ENCODE results near the gene CES5A. TPM values are rescaled to one million over a fixed set of nuclear protein-coding genes. Genes with fewer than 3 reads are reported as not detected.

CES5A gene
- total and polyA plus RNA-seq, 2 of the 4 experiments (the other 2 are of a cell fraction) = not detected

- no peak for TF ChIP-seq FOS (IDR thresholded peaks at IDR 0.05; ENCODE audit: low read depth, low read length)
Measured at GRCh38 chr16:55832773-55833691, 42.1 kb downstream of the CES5A start, which contains the start of gene CES1 (continued).

- CTCF ChIA-PET = no interaction called here
- in situ Hi-C loops (cut with MboI; ENCODE audit: low sequenced_read_pairs) = no loop called here
Measured at GRCh38 chr16:55832425-55832772, 42.8 kb downstream of the CES5A start.

More at GRCh38 chr16:55832425-55832772, 42.8 kb downstream of the CES5A start:
- no peak overlapping the region for H4K5ac ChIP-seq (ENCODE audit: low read depth, low read length)
- H3K9ac ChIP-seq (ENCODE audit: low read depth, low read length) = no peak overlapping the region
- no peak overlapping the region for H3K4ac ChIP-seq (ENCODE audit: low read depth, low read length)
- TF ChIP-seq FOS (IDR thresholded peaks at IDR 0.05; ENCODE audit: low read depth, low read length) = no peak
- TF ChIP-seq CEBPB (IDR thresholded peaks at IDR 0.05; ENCODE audit: low read depth, low read length) = no peak
- TF ChIP-seq CHD1 (IDR thresholded peaks at IDR 0.05; ENCODE audit: low read depth, low read length) = no peak
- H4K91ac ChIP-seq (ENCODE audit: insufficient read depth, low read depth, low read length) = no peak overlapping the region
- H3K14ac ChIP-seq (replicated peaks; ENCODE audit: low read depth, low read length) = no peak overlapping the region
- no peak overlapping the region for H2BK5ac ChIP-seq (ENCODE audit: low read depth, low read length, poor library complexity, severe bottlenecking)
- no peak overlapping the region for H2AK5ac ChIP-seq (ENCODE audit: low read depth, low read length)
- no peak overlapping the region for H3K27ac ChIP-seq (ENCODE audit: insufficient read depth, low read length)
- no peaks in the 10 kb centered on the region for H3K9me1 ChIP-seq (ENCODE audit: insufficient read depth, low read length)
- no peak overlapping the region; the same call in 1 of the 2 replicates for H3K4me2 ChIP-seq (ENCODE audit: low read depth, low read length)
- no TSS peak for BruUV-seq (replicated peaks)
- dilution Hi-C loops (cut with HindIII; ENCODE audit: low sequenced_read_pairs, unreplicated experiment) = no loop called here
- WGBS, 2 experiments (ENCODE audit: extremely low coverage in 2 of 2, insufficient read length in 1 of 2) = 40% methylated on average over 10 of the region's 17 CpGs; no CpG with 5 or more reads in 1 of the 2 experiments
- H3K9me3 ChIP-seq (ENCODE audit: control insufficient read depth, insufficient read depth, low read length) = no peaks in the 10 kb centered on the region
- H4K20me1 ChIP-seq (ENCODE audit: insufficient read depth, low read length) = no peaks in the 10 kb centered on the region
- H3K4me3 ChIP-seq (ENCODE audit: insufficient read depth, low read depth, low read length) = no peak overlapping the region
- no peak overlapping the region for H2AK9ac ChIP-seq (replicated peaks; ENCODE audit: low read depth, low read length, poor library complexity)
- no peaks in the 10 kb centered on the region for H3K36me3 ChIP-seq (ENCODE audit: control insufficient read depth, insufficient read depth, low read length)
- H3K4me1 ChIP-seq (ENCODE audit: control insufficient read depth, insufficient read depth, low read length) = no peaks in the 10 kb centered on the region
- intact Hi-C loops (cut with micrococcal nuclease) = no loop called here
- H3K23ac ChIP-seq (ENCODE audit: low read depth, low read length) = no peak overlapping the region
- H3K18ac ChIP-seq (ENCODE audit: low read depth, low read length) = no peak overlapping the region
- H2BK15ac ChIP-seq (ENCODE audit: low read depth, low read length) = no peak overlapping the region
- no peaks in the 10 kb centered on the region; the same call in 1 of the 2 replicates for H3K27me3 ChIP-seq (ENCODE audit: control insufficient read depth, insufficient read depth, low read length)
- DNase-seq = no peak
- no peak overlapping the region for H2AFZ ChIP-seq (replicated peaks; ENCODE audit: low read length, poor library complexity)
- no peak overlapping the region for H4K8ac ChIP-seq (ENCODE audit: low read depth in 2 of 2, low read length in 2 of 2)
- no peak overlapping the region for H2BK20ac ChIP-seq (ENCODE audit: low read depth, low read length)
- ATAC-seq (ENCODE audit: low read depth) = no peak
- H3K79me1 ChIP-seq (ENCODE audit: low read depth in 1 of 2, low read length in 2 of 2) = no peaks in the 10 kb centered on the region
- no peak overlapping the region for H3K56ac ChIP-seq (ENCODE audit: extremely low read depth, insufficient read depth, low read length)
- H2BK120ac ChIP-seq (ENCODE audit: low read depth, low read length) = no peak overlapping the region
- POLR2A ChIA-PET (ENCODE audit: unreplicated experiment) = no interaction called here

All from IMR-90 (cell line).